Neural cell (in vitro differentiated cells): ENCODE measurements around the gene MYBL2.

Experiments used
- EP300 ChIP-seq: fragments of 450-650 bp; conservative IDR thresholded peaks from 2 replicates; pipeline ENCODE4 v1.6.1; 2014; ENCODE audit warnings: antibody characterized with exemption, mild to moderate bottlenecking, moderate library complexity; ENCODE audit not compliant: poor library complexity, severe bottlenecking
- EZH2 ChIP-seq: fragments of 200-600, 300-800 bp; shearing (Covaris generic), sonication (generic); IDR thresholded peaks from 2 replicates; pipeline ENCODE4 v1.6.1; 2014; ENCODE audit warnings: antibody characterized with exemption, low read length, borderline replicate concordance, mild to moderate bottlenecking; ENCODE audit not compliant: insufficient read depth, poor library complexity, severe bottlenecking
- MXI1 ChIP-seq: fragments of 450-650 bp; conservative IDR thresholded peaks from 2 replicates; pipeline ENCODE4 v1.6.1; 2014; ENCODE audit warnings: antibody characterized with exemption, mild to moderate bottlenecking; ENCODE audit not compliant: poor library complexity, severe bottlenecking
- POLR2AphosphoS5 ChIP-seq: IDR thresholded peaks from 2 replicates; pipeline ENCODE4 v1.6.1; 2012
- RAD21 ChIP-seq: fragments of 450-650 bp; conservative IDR thresholded peaks from 2 replicates; pipeline ENCODE4 v1.6.1; 2014; ENCODE audit warnings: antibody characterized with exemption, mild to moderate bottlenecking, moderate library complexity
- SMC3 ChIP-seq: fragments of 450-650 bp; conservative IDR thresholded peaks from 2 replicates; pipeline ENCODE4 v1.6.1; 2014; ENCODE audit warnings: antibody characterized with exemption, mild to moderate bottlenecking, moderate library complexity; ENCODE audit not compliant: poor library complexity
- TAF1 ChIP-seq: IDR thresholded peaks from 2 replicates; pipeline ENCODE4 v1.6.1; 2012; ENCODE audit warnings: low read depth
- TF ChIP-seq, protein P1 (sequence below): fragments of 450-650 bp; IDR thresholded peaks from 2 replicates; pipeline ENCODE4 v1.5.1; 2014; ENCODE audit warnings: antibody characterized with exemption, mild to moderate bottlenecking, moderate library complexity; ENCODE audit not compliant: poor library complexity, severe bottlenecking
- TF ChIP-seq, protein P2 (sequence below): IDR thresholded peaks from 2 replicates; pipeline ENCODE4 v1.6.1; 2012; ENCODE audit warnings: borderline replicate concordance

- TF ChIP-seq, protein P1, sequence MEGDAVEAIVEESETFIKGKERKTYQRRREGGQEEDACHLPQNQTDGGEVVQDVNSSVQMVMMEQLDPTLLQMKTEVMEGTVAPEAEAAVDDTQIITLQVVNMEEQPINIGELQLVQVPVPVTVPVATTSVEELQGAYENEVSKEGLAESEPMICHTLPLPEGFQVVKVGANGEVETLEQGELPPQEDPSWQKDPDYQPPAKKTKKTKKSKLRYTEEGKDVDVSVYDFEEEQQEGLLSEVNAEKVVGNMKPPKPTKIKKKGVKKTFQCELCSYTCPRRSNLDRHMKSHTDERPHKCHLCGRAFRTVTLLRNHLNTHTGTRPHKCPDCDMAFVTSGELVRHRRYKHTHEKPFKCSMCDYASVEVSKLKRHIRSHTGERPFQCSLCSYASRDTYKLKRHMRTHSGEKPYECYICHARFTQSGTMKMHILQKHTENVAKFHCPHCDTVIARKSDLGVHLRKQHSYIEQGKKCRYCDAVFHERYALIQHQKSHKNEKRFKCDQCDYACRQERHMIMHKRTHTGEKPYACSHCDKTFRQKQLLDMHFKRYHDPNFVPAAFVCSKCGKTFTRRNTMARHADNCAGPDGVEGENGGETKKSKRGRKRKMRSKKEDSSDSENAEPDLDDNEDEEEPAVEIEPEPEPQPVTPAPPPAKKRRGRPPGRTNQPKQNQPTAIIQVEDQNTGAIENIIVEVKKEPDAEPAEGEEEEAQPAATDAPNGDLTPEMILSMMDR: no peak
- TF ChIP-seq, protein P2, sequence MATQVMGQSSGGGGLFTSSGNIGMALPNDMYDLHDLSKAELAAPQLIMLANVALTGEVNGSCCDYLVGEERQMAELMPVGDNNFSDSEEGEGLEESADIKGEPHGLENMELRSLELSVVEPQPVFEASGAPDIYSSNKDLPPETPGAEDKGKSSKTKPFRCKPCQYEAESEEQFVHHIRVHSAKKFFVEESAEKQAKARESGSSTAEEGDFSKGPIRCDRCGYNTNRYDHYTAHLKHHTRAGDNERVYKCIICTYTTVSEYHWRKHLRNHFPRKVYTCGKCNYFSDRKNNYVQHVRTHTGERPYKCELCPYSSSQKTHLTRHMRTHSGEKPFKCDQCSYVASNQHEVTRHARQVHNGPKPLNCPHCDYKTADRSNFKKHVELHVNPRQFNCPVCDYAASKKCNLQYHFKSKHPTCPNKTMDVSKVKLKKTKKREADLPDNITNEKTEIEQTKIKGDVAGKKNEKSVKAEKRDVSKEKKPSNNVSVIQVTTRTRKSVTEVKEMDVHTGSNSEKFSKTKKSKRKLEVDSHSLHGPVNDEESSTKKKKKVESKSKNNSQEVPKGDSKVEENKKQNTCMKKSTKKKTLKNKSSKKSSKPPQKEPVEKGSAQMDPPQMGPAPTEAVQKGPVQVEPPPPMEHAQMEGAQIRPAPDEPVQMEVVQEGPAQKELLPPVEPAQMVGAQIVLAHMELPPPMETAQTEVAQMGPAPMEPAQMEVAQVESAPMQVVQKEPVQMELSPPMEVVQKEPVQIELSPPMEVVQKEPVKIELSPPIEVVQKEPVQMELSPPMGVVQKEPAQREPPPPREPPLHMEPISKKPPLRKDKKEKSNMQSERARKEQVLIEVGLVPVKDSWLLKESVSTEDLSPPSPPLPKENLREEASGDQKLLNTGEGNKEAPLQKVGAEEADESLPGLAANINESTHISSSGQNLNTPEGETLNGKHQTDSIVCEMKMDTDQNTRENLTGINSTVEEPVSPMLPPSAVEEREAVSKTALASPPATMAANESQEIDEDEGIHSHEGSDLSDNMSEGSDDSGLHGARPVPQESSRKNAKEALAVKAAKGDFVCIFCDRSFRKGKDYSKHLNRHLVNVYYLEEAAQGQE: no peak
- TF ChIP-seq POLR2AphosphoS5: no peak
- no peak for TF ChIP-seq EZH2
- TF ChIP-seq RAD21: no peak
- TF ChIP-seq MXI1: no peak
- no peak for TF ChIP-seq TAF1
- no peak for TF ChIP-seq EP300
- no peak for TF ChIP-seq SMC3
Measured at GRCh38 chr20:43744966-43745730, 78.2 kb downstream of the MYBL2 start.
